AG08396 (cell line): ENCODE results near the gene SPDL1.

Experiments used
- DNase-seq: peaks from one replicate; pipeline ENCODE4 v3.0.0; 2012; ENCODE audit warnings: low spot score, mixed read lengths

SPDL1 gene

GRCh38 chr5:169583424-169584220, at the start of gene SPDL1:
TSS of gene SPDL1 (plus strand) at chr5:169583773. CDS start at chr5:169588417, 4,644 bp downstream.
- DNase-seq, result peak; percentile 96

- DNase-seq, result no peak
Observed at GRCh38 chr5:169534311-169534880, 49.2 kb upstream of the SPDL1 start.

DNA sequence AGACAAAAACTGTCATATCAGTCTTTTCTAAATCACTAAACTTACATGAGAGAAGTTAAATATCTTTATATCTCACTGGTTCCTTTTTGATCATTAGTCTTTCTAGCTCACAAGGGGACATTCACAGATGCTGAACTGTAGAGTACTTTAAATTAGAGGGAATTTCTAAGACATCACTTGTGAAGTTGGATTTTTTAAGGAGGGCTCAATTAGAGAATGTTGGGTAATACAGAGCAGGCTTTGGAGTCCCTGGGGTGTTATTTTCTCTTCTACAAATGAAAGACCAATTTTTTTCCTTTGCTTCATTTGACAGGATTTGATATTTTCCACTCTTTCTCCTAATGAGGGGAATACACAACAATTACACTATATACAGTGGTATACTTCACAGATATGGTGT, 48.6 kb upstream of the SPDL1 start:
- DNase-seq, result no peak

DNA sequence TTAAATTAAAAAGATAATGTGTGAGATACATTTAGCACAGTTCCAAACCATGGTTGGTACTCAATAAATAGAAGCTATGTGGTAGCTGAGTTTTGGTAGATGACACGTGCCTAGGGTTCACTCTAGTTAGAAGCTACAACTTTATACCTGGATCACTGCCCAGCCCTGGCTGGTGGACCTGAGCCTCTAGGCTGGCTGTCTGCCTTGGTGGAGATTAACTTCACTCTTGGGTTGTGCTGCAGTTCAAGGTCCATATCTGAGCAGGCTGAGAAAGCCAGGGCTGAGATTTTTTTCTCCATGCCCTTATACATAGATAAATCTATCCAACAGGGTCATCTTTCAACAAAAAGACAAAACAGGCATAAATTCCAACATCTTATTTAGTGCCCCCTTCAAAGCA, 44.6 kb upstream of the SPDL1 start:
- DNase-seq, result no peak

- no peak for DNase-seq
Observed at GRCh38 chr5:169542811-169543210, 40.8 kb upstream of the SPDL1 start.

DNA sequence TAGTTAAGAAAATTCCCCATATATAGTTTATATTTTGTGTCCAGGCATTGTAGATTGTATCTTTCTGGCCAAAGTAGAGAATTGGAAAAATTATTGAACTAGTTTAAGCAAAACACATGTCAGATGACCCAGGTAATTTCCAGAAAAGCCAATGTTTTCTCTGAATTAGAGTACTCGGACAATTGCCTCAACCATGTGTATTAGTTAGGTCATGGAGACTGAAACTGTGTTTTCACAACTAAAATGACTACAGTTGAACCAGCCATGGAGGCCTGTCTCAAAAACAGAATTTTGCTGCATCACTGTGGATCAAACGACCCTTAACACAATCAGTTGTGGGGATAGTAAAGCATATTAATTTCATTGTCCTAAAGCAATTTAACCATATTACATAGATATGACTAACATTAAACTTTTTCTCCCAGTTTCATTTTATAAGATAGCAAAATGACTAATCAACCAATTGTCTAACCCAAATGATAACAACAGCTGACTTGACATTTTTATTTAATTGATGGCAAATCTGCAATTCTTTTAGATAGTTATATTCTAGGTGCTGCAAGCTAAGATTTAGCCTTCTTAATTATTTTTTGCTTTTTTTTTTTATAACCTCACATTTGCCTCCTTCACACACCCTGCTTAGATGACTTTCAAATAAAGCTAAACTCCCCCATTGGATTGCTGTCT, 39.2 kb upstream of the SPDL1 start:
- DNase-seq, result no peak

DNA sequence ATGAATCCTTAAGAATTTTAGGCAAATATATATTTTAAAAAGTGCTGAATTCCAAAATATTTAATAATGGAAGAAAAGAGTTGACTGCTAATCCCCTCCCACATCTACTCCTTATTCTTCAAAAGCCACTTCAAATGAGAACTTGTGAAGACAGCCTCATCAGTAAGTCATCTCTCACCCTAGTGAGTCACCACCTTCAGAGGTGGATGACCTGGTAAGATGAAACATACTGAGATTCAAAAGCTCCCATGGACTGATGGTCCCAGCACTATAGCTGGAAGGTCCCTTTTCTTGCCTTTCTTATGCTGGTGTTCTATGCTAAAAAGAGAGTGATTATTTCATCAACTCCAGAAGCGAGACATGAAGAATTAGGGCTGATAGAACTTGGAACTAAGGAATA, 37.8 kb upstream of the SPDL1 start:
- DNase-seq, result no peak

- no peak for DNase-seq
Observed at GRCh38 chr5:169546346-169546745, 37.2 kb upstream of the SPDL1 start.

- DNase-seq, result no peak
Observed at GRCh38 chr5:169547508-169547907, 36.1 kb upstream of the SPDL1 start.

DNA sequence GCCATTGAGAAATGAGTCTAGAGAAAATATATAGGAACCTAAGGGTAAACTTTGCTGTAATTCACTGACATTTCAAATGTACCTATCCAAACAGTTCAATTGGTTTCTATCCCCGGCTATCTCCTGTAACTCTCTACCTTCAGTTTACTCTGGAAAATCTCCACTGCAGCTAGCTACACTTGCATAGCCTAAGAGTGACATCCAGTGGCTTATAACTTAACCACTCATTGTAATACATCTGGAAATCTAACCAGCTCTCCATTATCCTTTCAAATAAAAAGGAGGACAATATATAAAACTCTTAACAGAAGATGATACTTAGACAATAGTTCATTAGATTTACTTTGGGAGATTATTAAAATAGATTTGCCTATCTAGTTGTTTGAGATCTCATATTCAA, 35.3 kb upstream of the SPDL1 start:
- DNase-seq, result peak; percentile 13

GRCh38 chr5:169549453-169550100, 34.0 kb upstream of the SPDL1 start:
- no peak for DNase-seq

DNA sequence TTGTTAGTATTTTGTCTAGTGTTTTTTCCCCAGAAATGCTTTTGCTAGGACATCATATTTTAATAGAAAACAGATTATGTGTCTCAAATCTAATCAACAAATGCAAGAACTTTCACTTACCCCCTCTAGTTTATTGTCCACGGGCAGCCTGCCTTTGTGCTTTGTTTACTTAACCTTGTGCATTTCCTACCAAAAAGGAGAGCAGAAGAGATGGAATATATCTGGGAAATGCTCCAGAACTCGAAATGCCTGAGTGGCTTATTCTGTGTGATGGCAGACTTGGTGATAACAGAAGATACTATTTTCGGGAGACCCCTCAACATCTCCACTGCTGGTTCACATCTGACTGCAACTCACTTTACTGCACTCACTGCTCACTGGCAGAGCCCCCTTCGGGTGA, 33.3 kb upstream of the SPDL1 start:
- DNase-seq, result no peak

DNA sequence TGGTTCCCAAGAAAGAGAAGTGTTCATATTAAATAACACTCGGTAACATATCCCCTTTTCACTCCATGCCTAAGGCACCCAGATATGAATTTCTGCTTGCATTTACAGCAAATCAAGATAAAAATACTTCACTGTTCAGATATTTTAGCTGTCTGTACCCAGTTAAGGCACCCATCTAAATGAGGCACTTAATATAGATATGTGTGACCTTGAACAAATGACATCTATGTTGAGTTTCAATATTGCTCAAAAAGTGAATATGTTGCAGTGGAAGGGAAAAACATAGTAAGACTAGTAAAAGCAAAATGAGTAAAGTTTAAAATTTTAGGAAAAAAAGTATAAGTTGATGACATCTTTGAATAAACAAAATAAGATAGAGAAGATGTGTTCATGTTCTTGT, 32.4 kb upstream of the SPDL1 start:
- DNase-seq, result no peak

DNA sequence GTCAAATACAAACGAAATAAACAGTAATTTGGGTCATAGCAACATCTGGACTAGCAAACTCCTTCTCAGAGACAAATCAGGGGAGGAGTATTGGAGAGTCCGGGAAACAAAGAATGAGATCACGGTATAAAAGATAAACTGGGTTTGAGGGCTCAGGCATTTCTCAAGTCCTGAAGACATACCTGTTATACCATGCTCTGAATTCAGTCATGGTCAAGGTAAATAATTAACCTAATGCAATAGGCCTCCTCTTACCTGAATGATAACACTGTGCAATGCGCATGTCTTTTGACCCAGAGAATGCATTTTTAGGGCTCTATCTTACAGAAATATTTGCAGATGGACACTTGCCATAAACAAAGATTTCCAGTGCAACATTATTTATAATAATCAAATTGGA, 31.9 kb upstream of the SPDL1 start:
- no peak for DNase-seq

GRCh38 chr5:169554251-169554650, 29.3 kb upstream of the SPDL1 start:
- DNase-seq, result no peak

GRCh38 chr5:169557838-169558237, 25.7 kb upstream of the SPDL1 start:
- DNase-seq, result no peak

GRCh38 chr5:169561893-169562292, 21.7 kb upstream of the SPDL1 start:
- DNase-seq, result no peak

GRCh38 chr5:169563369-169563768, 20.2 kb upstream of the SPDL1 start:
- no peak for DNase-seq

DNA sequence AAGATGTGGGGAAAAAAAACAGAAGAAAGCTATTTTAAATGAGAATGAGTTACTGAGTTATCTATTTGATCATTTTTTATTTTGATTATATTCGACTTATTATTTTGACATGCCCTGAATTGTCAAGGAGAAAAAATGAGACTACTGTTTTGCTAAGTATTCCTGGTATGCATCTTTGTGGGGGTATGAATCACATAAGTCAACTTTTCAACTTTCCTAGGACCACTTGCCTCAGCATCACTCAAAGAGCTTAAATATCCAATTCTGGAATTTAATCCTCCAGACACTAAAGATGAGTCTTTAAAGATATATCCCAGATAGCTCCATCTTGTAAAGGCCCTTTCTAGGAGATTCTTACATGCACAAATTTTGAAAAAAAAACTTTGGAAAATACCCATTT, 17.4 kb upstream of the SPDL1 start:
- no peak for DNase-seq

GRCh38 chr5:169567079-169567478, 16.5 kb upstream of the SPDL1 start:
- no peak for DNase-seq

GRCh38 chr5:169569513-169569912, 14.1 kb upstream of the SPDL1 start:
- no peak for DNase-seq

GRCh38 chr5:169571355-169571754, 12.2 kb upstream of the SPDL1 start:
- DNase-seq, result no peak

- DNase-seq, result no peak
Observed at GRCh38 chr5:169574134-169574646, 9.4 kb upstream of the SPDL1 start.
